ENCODE data around the gene ALDH18A1.

Gene ALDH18A1

DNA sequence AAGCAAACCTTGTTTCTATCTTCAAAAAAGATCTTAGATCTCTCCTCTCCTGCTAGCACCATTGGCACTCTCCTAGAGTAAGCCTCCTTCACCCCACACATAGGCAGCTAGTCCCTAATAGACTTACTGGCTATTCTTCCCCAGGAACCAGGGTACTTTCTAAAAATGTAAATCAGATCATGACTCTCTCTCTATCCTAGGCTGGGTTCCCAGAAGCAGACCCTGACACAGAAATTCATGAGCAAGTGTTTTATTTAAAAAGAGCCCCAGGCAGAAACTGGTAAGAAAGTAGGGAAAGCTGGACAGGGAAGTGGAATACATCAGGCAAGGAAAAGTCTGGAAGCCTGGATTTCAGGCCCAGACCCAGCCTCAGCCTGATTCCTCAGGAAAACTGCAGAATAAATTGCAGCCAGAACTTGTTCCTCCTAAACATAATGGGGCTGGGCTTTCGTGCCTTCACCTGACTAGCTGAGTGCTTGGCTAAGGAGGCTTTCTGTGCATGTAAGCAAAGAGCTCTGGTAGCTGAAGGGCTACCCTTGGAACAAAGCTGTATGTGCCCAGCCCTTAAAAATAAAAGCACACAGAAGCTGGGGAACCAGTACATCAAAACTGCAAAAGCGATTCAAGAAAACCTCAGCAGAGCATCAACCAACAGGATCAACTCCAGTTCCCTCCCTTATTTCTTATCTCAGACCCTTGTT lies 76.5 kb downstream of the ALDH18A1 start:
- Histone ChIP-seq H3K36me3 (ENCODE audit: control insufficient read depth, insufficient read depth, low read length) (no peaks in the 10 kb centered on the region), H3K9me3 (ENCODE audit: control insufficient read depth, low read length) (no peaks in the 10 kb centered on the region), H3K4me3 (ENCODE audit: extremely low read depth, insufficient read depth, low read length, poor library complexity, severe bottlenecking) (no peak overlapping the region), H3K4me1 (ENCODE audit: control insufficient read depth, insufficient read depth, low read length, poor library complexity, severe bottlenecking) (no peaks in the 10 kb centered on the region), H3K27ac (ENCODE audit: low read depth, low read length, severe bottlenecking) (no peak overlapping the region)
- WGBS, 2 experiments (ENCODE audit: insufficient coverage in 2 of 2), result 100% methylated on average over 1 to 2 of the region's 2 CpGs

DNA sequence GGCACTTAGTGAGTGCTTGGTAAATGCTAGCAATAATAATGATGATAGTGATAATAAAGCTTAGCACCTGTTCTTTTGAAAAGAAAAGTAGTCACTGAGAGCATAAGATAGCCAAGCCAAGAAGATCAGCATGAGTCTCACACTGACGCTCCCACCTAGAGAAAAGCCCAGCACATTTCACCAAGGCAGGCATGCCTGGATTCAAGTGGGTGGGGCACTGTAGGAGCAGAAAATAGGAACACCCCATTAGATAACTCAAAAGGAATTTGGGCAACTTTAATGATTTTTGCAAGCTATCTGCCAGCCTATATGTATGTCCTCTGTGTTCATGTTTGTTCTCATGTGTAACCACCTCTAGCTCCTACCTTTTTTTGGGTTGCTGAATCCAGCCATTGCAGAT lies 77.2 kb downstream of the ALDH18A1 start:
- no peaks in the 10 kb centered on the region for H3K36me3 ChIP-seq (ENCODE audit: control insufficient read depth, insufficient read depth, low read length)
- H3K4me1 ChIP-seq (ENCODE audit: control insufficient read depth, insufficient read depth, low read length, poor library complexity, severe bottlenecking), result no peaks in the 10 kb centered on the region
- no peak overlapping the region for H3K4me3 ChIP-seq (ENCODE audit: extremely low read depth, insufficient read depth, low read length, poor library complexity, severe bottlenecking)
- WGBS, 2 experiments (ENCODE audit: insufficient coverage in 2 of 2), result no CpG with 5 or more reads among the region's 1 CpG
- no peak overlapping the region for H3K27ac ChIP-seq (ENCODE audit: low read depth, low read length, severe bottlenecking)
- no peaks in the 10 kb centered on the region for H3K9me3 ChIP-seq (ENCODE audit: control insufficient read depth, low read length)

DNA sequence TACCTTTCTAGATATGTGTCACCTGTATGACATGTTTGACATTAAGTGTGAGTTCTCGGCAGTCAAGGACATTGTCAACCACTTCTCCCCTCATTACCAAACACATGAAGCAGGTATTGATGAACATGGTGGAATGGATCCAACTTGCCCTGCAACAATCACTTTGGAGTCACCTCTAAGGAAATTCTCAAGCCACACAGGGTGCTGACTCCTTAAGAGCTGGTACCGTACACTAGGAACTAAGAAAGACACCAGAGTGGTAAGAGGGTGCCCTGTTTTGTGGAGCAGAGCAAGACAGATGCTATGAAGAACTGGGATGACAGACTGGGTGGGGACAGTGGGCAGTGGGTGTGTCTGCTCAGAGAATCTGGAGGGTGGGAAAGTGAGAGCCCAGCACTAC lies 77.9 kb downstream of the ALDH18A1 start:
- Histone ChIP-seq H3K27ac (ENCODE audit: low read depth, low read length, severe bottlenecking) (no peak overlapping the region), H3K4me3 (ENCODE audit: extremely low read depth, insufficient read depth, low read length, poor library complexity, severe bottlenecking) (no peak overlapping the region), H3K4me1 (ENCODE audit: control insufficient read depth, insufficient read depth, low read length, poor library complexity, severe bottlenecking) (no peaks in the 10 kb centered on the region), H3K36me3 (ENCODE audit: control insufficient read depth, insufficient read depth, low read length) (no peaks in the 10 kb centered on the region), H3K9me3 (ENCODE audit: control insufficient read depth, low read length) (no peaks in the 10 kb centered on the region)
- 83 to 100% methylated on average over 1 of the region's 2 CpGs for WGBS, 2 experiments (ENCODE audit: insufficient coverage in 2 of 2)

DNA sequence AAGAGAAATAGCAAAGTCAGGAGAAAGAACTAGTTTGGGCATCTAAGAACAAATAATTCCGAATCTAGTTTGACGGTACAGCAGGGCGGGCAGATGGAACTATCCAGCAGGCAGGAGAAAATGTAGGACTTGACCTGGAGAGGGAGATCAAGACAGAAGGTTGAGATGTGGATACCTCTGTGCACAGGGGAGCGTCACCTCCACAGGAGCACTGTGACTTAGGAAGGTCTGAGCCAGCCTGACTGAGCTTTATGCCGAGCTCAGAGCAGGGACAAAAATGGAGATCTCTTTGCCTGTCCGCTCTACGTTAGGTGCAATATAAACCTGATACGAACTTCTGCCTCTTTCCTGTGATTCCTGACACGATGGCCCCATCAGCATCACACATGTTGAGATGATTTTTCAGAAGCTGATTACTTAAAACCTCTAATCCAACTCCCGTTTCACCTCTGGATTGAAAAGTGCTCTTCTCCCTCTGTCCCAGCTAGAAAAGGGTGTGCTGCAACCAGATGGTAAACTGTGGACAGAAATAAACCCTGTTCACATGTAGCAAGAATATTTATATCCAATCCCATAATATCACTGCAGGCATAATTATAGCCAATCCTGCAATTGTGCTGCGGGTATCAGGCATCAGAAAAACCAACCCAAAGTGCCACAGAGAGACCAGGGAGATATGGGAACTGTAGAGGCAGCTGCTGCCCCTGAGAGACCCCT lies 81.7 kb downstream of the ALDH18A1 start:
- Histone ChIP-seq H3K4me1 (ENCODE audit: control insufficient read depth, insufficient read depth, low read length, poor library complexity, severe bottlenecking) (no peaks in the 10 kb centered on the region), H3K4me3 (ENCODE audit: extremely low read depth, insufficient read depth, low read length, poor library complexity, severe bottlenecking) (no peak overlapping the region), H3K36me3 (ENCODE audit: control insufficient read depth, insufficient read depth, low read length) (no peaks in the 10 kb centered on the region), H3K9me3 (ENCODE audit: control insufficient read depth, low read length) (no peaks in the 10 kb centered on the region), H3K27ac (ENCODE audit: low read depth, low read length, severe bottlenecking) (no peak overlapping the region)
- 85% methylated on average over 10 of the region's 11 CpGs for WGBS, 2 experiments (ENCODE audit: insufficient coverage in 2 of 2)

DNA sequence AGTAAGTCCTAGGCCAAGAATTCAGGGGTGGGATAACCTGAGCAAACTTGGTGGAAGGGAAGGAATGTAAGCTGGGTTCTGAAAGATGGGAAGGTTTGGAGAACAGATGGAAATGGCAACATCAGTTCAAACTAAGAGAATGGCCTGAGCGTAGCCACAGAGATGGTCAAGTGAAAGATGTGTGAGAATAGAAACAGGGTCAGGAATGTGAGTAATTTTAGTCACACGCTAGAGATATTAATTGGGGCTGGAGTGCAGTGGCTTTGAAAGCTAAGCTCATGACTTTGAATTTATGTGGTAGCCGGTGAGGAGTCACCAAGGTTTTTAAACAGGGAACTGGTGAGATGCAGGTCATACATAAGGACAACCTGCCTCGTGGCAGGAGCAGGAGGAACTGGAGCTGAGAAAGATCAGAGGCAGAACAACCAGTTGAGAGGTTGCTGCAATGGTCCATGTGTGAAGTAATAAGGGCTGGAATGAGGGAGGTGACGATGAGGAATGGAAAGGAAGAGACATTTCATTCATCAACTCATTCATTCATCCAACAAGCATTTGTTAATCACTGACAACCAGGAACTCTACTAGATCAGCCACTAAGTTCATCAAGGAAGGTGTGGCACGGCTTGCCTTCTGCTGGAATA lies 82.4 kb downstream of the ALDH18A1 start:
- Histone ChIP-seq H3K4me1 (ENCODE audit: control insufficient read depth, insufficient read depth, low read length, poor library complexity, severe bottlenecking) (no peaks in the 10 kb centered on the region), H3K27ac (ENCODE audit: low read depth, low read length, severe bottlenecking) (no peak overlapping the region), H3K36me3 (ENCODE audit: control insufficient read depth, insufficient read depth, low read length) (no peaks in the 10 kb centered on the region), H3K9me3 (ENCODE audit: control insufficient read depth, low read length) (no peaks in the 10 kb centered on the region), H3K4me3 (ENCODE audit: extremely low read depth, insufficient read depth, low read length, poor library complexity, severe bottlenecking) (no peak overlapping the region)
- 91% methylated on average over 5 of the region's 6 CpGs for WGBS, 2 experiments (ENCODE audit: insufficient coverage in 2 of 2)

DNA sequence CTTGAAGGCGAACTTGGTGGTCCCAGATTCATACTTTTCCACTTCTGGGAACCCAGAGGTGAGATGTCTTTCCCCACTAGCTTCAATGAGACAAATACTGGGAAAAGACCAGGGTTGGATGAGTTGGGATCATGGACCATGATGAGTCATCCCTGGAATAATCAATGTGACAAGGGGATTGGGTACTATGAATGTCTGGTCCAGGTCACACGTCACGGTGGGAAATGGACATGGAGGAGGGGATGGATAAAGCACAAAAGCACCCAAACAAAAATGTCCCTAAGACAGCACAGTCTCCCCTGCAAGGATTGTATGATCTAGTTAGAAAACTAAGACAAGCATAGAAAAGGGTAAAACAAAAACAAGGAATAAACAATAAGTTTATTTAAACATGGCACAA lies 83.0 kb downstream of the ALDH18A1 start:
- no CpG with 5 or more reads among the region's 3 CpGs for WGBS, 2 experiments (ENCODE audit: insufficient coverage in 2 of 2)
- Histone ChIP-seq H3K4me3 (ENCODE audit: extremely low read depth, insufficient read depth, low read length, poor library complexity, severe bottlenecking) (no peak overlapping the region), H3K36me3 (ENCODE audit: control insufficient read depth, insufficient read depth, low read length) (no peaks in the 10 kb centered on the region), H3K9me3 (ENCODE audit: control insufficient read depth, low read length) (no peaks in the 10 kb centered on the region), H3K4me1 (ENCODE audit: control insufficient read depth, insufficient read depth, low read length, poor library complexity, severe bottlenecking) (no peaks in the 10 kb centered on the region), H3K27ac (ENCODE audit: low read depth, low read length, severe bottlenecking) (no peak overlapping the region)

DNA sequence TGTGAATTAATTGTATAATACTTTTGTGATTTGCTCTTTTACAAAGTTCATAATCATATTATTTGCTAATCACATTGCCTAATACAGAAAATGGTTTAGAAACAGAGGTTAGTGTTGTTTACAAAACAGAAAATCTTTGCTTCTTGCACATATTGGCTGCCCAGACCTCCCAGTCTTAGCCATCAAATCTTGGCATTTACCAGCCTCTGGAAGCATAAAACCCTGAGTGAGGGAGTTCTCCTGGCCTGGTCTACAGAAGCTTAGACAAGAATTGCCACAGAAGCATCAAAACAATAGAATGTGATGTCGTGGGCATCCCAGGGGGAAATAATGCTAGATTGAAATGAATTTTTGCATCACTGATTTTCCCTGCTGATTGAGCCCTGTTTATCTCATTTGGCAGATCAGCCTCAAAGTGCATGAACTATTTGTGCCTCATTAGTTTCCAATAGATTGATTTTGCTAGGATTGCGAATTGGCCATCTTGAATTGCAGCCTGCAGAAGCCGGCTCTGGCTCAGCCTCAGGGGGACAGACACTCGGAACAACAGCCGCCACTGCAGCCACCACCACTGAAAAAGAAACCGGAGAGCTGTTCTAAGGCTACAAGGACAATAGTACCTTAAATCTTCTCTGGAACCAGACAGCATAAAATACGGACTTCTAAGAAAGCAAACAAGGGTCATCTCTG lies 84.2 kb downstream of the ALDH18A1 start:
- Histone ChIP-seq H3K36me3 (ENCODE audit: control insufficient read depth, insufficient read depth, low read length) (no peaks in the 10 kb centered on the region), H3K4me3 (ENCODE audit: extremely low read depth, insufficient read depth, low read length, poor library complexity, severe bottlenecking) (no peak overlapping the region), H3K4me1 (ENCODE audit: control insufficient read depth, insufficient read depth, low read length, poor library complexity, severe bottlenecking) (no peaks in the 10 kb centered on the region), H3K9me3 (ENCODE audit: control insufficient read depth, low read length) (no peaks in the 10 kb centered on the region), H3K27ac (ENCODE audit: low read depth, low read length, severe bottlenecking) (no peak overlapping the region)
- WGBS, 2 experiments (ENCODE audit: insufficient coverage in 2 of 2), result 80 to 91% methylated on average over 6 of the region's 7 CpGs

DNA sequence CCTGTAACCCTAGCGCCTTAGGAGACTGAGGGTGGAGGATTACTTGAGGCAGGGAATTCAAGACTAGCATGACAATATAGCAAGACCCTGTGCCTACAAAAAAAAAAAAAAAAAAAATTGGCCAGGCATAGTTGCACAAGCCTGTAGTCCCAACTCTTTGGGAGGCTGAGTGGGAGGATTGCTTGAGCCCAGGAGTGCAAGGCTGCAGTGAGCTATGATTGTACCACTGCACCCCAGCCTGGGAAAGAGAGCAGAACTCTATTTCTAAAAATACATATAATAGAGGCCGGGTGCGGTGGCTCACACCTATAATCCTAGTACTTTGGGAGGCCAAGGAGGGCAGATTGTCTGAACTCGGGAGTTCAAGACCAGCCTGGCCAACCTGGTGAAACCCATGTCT lies 85.1 kb downstream of the ALDH18A1 start:
- Histone ChIP-seq H3K27ac (ENCODE audit: low read depth, low read length, severe bottlenecking) (no peak overlapping the region), H3K36me3 (ENCODE audit: control insufficient read depth, insufficient read depth, low read length) (no peaks in the 10 kb centered on the region), H3K4me3 (ENCODE audit: extremely low read depth, insufficient read depth, low read length, poor library complexity, severe bottlenecking) (no peak overlapping the region), H3K9me3 (ENCODE audit: control insufficient read depth, low read length) (no peaks in the 10 kb centered on the region), H3K4me1 (ENCODE audit: control insufficient read depth, insufficient read depth, low read length, poor library complexity, severe bottlenecking) (peaks cover 2% of the 10 kb centered on the region)
- 96% methylated on average over 3 to 4 of the region's 4 CpGs for WGBS, 2 experiments (ENCODE audit: insufficient coverage in 2 of 2)

DNA sequence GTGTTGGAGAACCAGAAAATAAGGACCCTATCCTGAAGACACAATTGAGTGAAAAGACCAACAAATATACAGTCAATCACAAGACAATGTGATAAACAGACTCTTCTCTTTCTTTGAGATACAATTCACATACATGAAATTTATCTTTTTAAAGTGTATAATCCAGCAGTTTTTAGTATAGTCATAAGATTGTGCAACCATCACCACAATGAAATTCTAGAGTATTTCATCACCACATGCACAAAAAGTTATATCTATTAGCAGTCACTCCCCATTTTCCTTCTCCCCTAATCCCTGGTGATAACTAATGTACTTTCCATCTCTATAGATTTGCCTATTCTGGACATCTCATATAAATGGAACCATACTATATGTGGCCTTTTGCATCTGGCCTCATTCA lies 87.1 kb downstream of the ALDH18A1 start:
- Histone ChIP-seq H3K36me3 (ENCODE audit: control insufficient read depth, insufficient read depth, low read length) (no peaks in the 10 kb centered on the region), H3K27ac (ENCODE audit: low read depth, low read length, severe bottlenecking) (no peak overlapping the region), H3K9me3 (ENCODE audit: control insufficient read depth, low read length) (no peaks in the 10 kb centered on the region), H3K4me3 (ENCODE audit: extremely low read depth, insufficient read depth, low read length, poor library complexity, severe bottlenecking) (no peak overlapping the region), H3K4me1 (ENCODE audit: control insufficient read depth, insufficient read depth, low read length, poor library complexity, severe bottlenecking) (peaks cover 8% of the 10 kb centered on the region)

DNA sequence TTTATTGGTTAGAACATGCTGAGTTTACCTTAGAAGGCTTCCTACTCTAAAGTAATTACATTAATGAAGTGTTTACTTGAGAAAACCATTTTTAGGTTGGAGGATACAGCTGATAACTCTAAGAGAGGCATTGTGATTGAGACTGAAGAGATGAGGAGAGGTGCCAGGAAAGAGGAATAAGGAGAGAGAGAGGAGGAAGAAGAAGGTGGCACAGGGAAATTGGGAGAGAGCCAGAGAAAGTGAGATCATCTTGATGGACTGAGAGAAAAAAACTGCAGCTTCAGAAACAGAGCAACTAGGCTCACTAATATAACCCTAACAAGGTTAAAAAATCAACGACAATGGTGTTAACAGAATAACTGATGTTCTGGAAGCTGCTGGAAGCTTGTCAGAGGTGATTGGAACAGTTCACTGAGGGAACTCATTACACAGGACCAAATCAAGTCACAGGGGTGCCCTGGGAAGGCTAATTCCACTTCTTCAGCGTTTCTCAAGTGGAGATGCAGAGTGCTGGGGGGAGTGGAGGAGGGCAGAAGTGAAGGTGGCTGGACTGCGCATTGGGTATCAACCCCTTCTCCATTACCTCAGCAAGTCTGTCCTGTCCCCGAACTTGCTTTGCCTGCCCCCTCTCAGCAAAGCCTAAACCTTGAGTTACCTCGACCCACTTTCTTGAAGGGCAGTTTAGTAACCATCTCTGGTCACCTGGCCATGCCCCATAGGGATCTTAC lies 88.4 kb downstream of the ALDH18A1 start:
- WGBS, 2 experiments (ENCODE audit: insufficient coverage in 2 of 2), result 80 to 94% methylated on average over 3 to 4 of the region's 5 CpGs
- Histone ChIP-seq H3K36me3 (ENCODE audit: control insufficient read depth, insufficient read depth, low read length) (no peaks in the 10 kb centered on the region), H3K4me3 (ENCODE audit: extremely low read depth, insufficient read depth, low read length, poor library complexity, severe bottlenecking) (no peak overlapping the region), H3K27ac (ENCODE audit: low read depth, low read length, severe bottlenecking) (no peak overlapping the region), H3K4me1 (ENCODE audit: control insufficient read depth, insufficient read depth, low read length, poor library complexity, severe bottlenecking) (peaks cover 8% of the 10 kb centered on the region), H3K9me3 (ENCODE audit: control insufficient read depth, low read length) (no peaks in the 10 kb centered on the region)

All from mesodermal cell (in vitro differentiated cells).